PC-9 (cell line): Measurements from ENCODE around the gene POLG2. TPM values are rescaled to one million over a fixed set of nuclear protein-coding genes. Genes with fewer than 3 reads are reported as not detected.
"Not testable (repeated sequence)": the region's sequence is repeated elsewhere in the genome, so short reads cannot be mapped to it uniquely, and the experiment has no call there.

Source experiments
- BruUV-seq: library from RNA; stranded (reverse); fragments of 400-500 nt; replicated peaks from 2 replicates; lab custom pipeline; 2021; lab: Mats Ljungman, UMichigan
- CTCF ChIA-PET: fragments of 300-600 bp; sonication (Branson Sonifier 250); formaldehyde crosslinking; loops from one replicate; lab custom pipeline; 2022; ENCODE audit warnings: antibody characterized with exemption; lab: Charles Lee
- POLR2A ChIA-PET: fragments of 300-600 bp; sonication (Branson Sonifier 250); formaldehyde crosslinking; loops from one replicate; lab custom pipeline; 2022; ENCODE audit warnings: antibody characterized with exemption; ENCODE audit not compliant: unreplicated experiment; lab: Charles Lee
- DNase-seq, 2 experiments: peaks; one replicate each; pipeline versions ENCODE4 v3.0.0 to v3.0.0-alpha.2; 2015 to 2022; ENCODE audit warnings: mixed read lengths in 1 of 2
- H2AFZ ChIP-seq: fragments of 200-600 bp; sonication (generic); 2 replicates; pipeline ENCODE4 v1.8.1; 2017; ENCODE audit warnings: antibody characterized with exemption
- H3F3A ChIP-seq: fragments of 200-600 bp; sonication (generic); 2 replicates; pipeline ENCODE4 v1.8.1; 2017; ENCODE audit warnings: antibody characterized with exemption, mild to moderate bottlenecking, low read depth; ENCODE audit not compliant: insufficient read depth
- H3K27ac ChIP-seq: fragments of 200-600 bp; sonication (generic); 2 replicates; pipeline ENCODE4 v1.6.1; 2016; ENCODE audit warnings: mixed run types
- H3K27me3 ChIP-seq: fragments of 200-600 bp; sonication (generic); 2 replicates; pipeline ENCODE4 v1.6.1; 2016; ENCODE audit warnings: low read depth, mixed run types; ENCODE audit not compliant: insufficient read depth
- H3K36me3 ChIP-seq: fragments of 200-600 bp; sonication (generic); 2 replicates; pipeline ENCODE4 v1.6.1; 2016; ENCODE audit warnings: low read depth, mixed run types
- H3K4me1 ChIP-seq: fragments of 200-600 bp; sonication (generic); replicated peaks from 2 replicates; pipeline ENCODE4 v1.6.1; 2016; ENCODE audit warnings: mixed run types; ENCODE audit not compliant: insufficient read depth
- H3K4me2 ChIP-seq: fragments of 200-600 bp; sonication (generic); 2 replicates; pipeline ENCODE4 v1.6.1; 2017; ENCODE audit warnings: mixed run types
- H3K4me3 ChIP-seq: fragments of 200-600 bp; sonication (generic); 2 replicates; pipeline ENCODE4 v1.6.1; 2016; ENCODE audit warnings: mixed run types
- H3K79me2 ChIP-seq: fragments of 200-600 bp; sonication (generic); 2 replicates; pipeline ENCODE4 v1.6.1; 2017; ENCODE audit warnings: low read depth, mixed run types
- H3K9me2 ChIP-seq: fragments of 200-600 bp; sonication (generic); 2 replicates; pipeline ENCODE4 v1.8.1; 2017; ENCODE audit warnings: mild to moderate bottlenecking; ENCODE audit not compliant: insufficient read depth
- H3K9me3 ChIP-seq: fragments of 200-600 bp; sonication (generic); 2 replicates; pipeline ENCODE4 v1.8.1; 2016; ENCODE audit warnings: low read depth; ENCODE audit not compliant: insufficient read depth
- H4K20me1 ChIP-seq: fragments of 200-600 bp; sonication (generic); 2 replicates; pipeline ENCODE4 v1.8.1; 2017; ENCODE audit not compliant: insufficient read depth
- EZH2 ChIP-seq: fragments of 200-600 bp; sonication (generic); IDR thresholded peaks from 2 replicates; pipeline ENCODE4 v1.8.0; 2017; ENCODE audit warnings: antibody characterized with exemption, low read depth
- intact Hi-C: fragments of 100-400 bp; cut with micrococcal nuclease; formaldehyde crosslinking; loops from one replicate; pipeline ENCODE4 v1.10.0; 2022; ENCODE audit not compliant: unreplicated experiment
- total RNA-seq: library from RNA; stranded (reverse); gene quantifications from 2 replicates; pipeline ENCODE4 v1.2.3, GENCODE V29; 2021
- TF ChIP-seq, protein P1 (sequence below): fragments of 200-600 bp; sonication (generic); conservative IDR thresholded peaks from 2 replicates; pipeline ENCODE4 v1.6.1; 2017; ENCODE audit warnings: mixed run types, antibody characterized with exemption, mild to moderate bottlenecking, moderate library complexity

The POLG2 gene
- total RNA-seq, 1 experiment from 2014 or later = 23.3 TPM

DNA sequence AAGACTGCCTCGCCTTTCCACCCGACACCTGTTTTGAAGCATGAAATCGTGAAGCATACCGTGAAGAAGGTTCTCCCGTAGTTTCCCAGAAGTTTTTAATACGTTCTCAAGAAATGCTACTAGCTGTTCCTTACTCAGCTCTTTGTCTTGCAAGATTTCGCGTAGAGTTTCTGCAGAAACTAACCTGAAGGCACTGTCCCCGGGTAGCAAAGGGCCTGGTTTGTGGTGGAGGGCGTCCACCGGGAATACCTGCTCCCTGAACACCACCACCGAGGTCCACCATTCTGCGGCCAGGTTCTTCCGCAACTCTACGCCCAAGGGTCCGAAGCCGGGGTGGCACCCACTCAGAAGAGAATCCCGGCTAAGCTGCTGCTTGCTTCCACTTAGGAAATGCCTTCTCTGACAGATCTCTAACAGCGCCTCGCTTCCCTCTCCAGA is 487 bp downstream of the POLG2 start:
- H4K20me1 ChIP-seq = peaks cover 41% of the 10 kb centered on the region
- no peaks in the 10 kb centered on the region for H3K27me3 ChIP-seq
- no peak for TF ChIP-seq EZH2
- TF ChIP-seq, protein P1, sequence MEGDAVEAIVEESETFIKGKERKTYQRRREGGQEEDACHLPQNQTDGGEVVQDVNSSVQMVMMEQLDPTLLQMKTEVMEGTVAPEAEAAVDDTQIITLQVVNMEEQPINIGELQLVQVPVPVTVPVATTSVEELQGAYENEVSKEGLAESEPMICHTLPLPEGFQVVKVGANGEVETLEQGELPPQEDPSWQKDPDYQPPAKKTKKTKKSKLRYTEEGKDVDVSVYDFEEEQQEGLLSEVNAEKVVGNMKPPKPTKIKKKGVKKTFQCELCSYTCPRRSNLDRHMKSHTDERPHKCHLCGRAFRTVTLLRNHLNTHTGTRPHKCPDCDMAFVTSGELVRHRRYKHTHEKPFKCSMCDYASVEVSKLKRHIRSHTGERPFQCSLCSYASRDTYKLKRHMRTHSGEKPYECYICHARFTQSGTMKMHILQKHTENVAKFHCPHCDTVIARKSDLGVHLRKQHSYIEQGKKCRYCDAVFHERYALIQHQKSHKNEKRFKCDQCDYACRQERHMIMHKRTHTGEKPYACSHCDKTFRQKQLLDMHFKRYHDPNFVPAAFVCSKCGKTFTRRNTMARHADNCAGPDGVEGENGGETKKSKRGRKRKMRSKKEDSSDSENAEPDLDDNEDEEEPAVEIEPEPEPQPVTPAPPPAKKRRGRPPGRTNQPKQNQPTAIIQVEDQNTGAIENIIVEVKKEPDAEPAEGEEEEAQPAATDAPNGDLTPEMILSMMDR = no peak
- H3F3A ChIP-seq = peaks cover 57% of the 10 kb centered on the region
- intact Hi-C loops = loop anchor here (5.0 kb wide), 1 partner anchor 169 kb away; no protein-coding TSS in a partner anchor
- H3K79me2 ChIP-seq = peaks cover 48% of the 10 kb centered on the region
- peaks cover 47% of the 10 kb centered on the region for H3K36me3 ChIP-seq
- H2AFZ ChIP-seq = peak overlapping the region; percentile 81
- ChIA-PET CTCF (no interaction called here), POLR2A (interaction anchor here (0.6 to 1.3 kb wide), 3 partner anchors 9 to 11 kb away, joined by 3 to 10 read pairs (median 5); partner anchors contain the start of genes CEP95 and DDX5)
- peak in 1 of 2 experiments; percentile 42 for DNase-seq
- peak overlapping the region; percentile 98 for H3K4me2 ChIP-seq
- no peaks in the 10 kb centered on the region for H3K9me3 ChIP-seq
- H3K9me2 ChIP-seq = no peaks in the 10 kb centered on the region
- BruUV-seq = no TSS peak
- peak overlapping the region; percentile 90 for H3K27ac ChIP-seq
- H3K4me3 ChIP-seq = peak overlapping the region; percentile 83
- peaks cover 58% of the 10 kb centered on the region for H3K4me1 ChIP-seq

- H3K27me3 ChIP-seq, H3K9me3 ChIP-seq, DNase-seq, POLR2A ChIA-PET, BruUV-seq, H2AFZ ChIP-seq, H3K9me2 ChIP-seq, CTCF ChIA-PET, H3K27ac ChIP-seq: not testable (repeated sequence)
- H3K4me1 ChIP-seq = peaks cover 53% of the 10 kb centered on the region
- intact Hi-C loops = loop anchor here (5.0 kb wide), 1 partner anchor 168 kb away; no protein-coding TSS in a partner anchor
- peaks cover 46% of the 10 kb centered on the region for H3K36me3 ChIP-seq
- H3K4me2 ChIP-seq = peak overlapping the region; percentile 98
- H4K20me1 ChIP-seq = peaks cover 30% of the 10 kb centered on the region
- peak overlapping the region; percentile 83; the same call in 1 of the 2 replicates for H3K4me3 ChIP-seq
- peaks cover 37% of the 10 kb centered on the region for H3K79me2 ChIP-seq
- peaks cover 48% of the 10 kb centered on the region for H3F3A ChIP-seq
Observed at GRCh38 chr17:64495300-64495699, 1.6 kb downstream of the POLG2 start.

DNA sequence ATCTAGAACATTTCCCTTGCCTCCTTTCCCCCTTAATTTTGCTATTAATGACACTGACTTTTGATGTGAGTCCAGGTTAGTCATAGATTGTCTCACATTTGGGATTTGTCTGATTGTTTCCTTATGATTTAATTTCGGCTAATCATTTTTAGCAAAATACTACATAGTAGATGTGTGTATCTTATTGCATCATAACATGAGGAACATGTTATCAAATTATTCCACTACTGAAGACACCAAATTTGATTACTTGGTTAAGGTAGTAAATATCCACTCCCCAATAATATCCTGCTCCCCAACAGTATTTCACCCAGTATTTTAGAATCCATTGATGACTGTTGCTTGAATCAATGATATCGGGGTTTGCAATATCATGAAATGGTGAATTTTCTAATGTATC is 2.7 kb downstream of the POLG2 start:
- BruUV-seq = no TSS peak
- Histone ChIP-seq H3K36me3 (peaks cover 41% of the 10 kb centered on the region; the same call in 1 of the 2 replicates), H3F3A (peaks cover 36% of the 10 kb centered on the region), H3K9me3 (no peaks in the 10 kb centered on the region), H3K79me2 (peaks cover 28% of the 10 kb centered on the region), H3K4me2 (peak overlapping the region; percentile 98), H3K9me2 (no peaks in the 10 kb centered on the region), H3K4me1 (peaks cover 42% of the 10 kb centered on the region), H2AFZ (no peak overlapping the region), H3K4me3 (no peak overlapping the region; the same call in 1 of the 2 replicates), H3K27ac (no peak overlapping the region), H4K20me1 (peaks cover 18% of the 10 kb centered on the region), H3K27me3 (no peaks in the 10 kb centered on the region)
- CTCF ChIA-PET = interaction anchor here (0.6 kb wide), 1 partner anchor 92 kb away, joined by 3 read pairs; no protein-coding TSS in a partner anchor
- TF ChIP-seq EZH2 = no peak
- TF ChIP-seq, protein P1 = no peak
- POLR2A ChIA-PET = no interaction called here
- intact Hi-C loops = no loop called here
- DNase-seq = no peak
